Suprapubic skin (tissue), 3 donors: ENCODE data around the gene MBNL2.

Experiments
- POLR2A ChIP-seq, 2 donors: fragments of 450-650 bp; IDR thresholded peaks; one replicate each; pipeline ENCODE4 v1.6.1; 2017; ENCODE audit warnings: antibody characterized with exemption in 2 of 2, mild to moderate bottlenecking in 2 of 2, moderate library complexity in 2 of 2
- TF ChIP-seq, protein P1 (sequence below), 2 donors: fragments of 200-600 bp in 1 of 2; fragments of 450-650 bp in 1 of 2; sonication (generic) in 1 of 2; IDR thresholded peaks; one replicate each; pipeline ENCODE4 v1.5.1; 2016 to 2019; ENCODE audit warnings: antibody characterized with exemption in 2 of 2, mild to moderate bottlenecking in 1 of 2, moderate library complexity in 1 of 2

DNA sequence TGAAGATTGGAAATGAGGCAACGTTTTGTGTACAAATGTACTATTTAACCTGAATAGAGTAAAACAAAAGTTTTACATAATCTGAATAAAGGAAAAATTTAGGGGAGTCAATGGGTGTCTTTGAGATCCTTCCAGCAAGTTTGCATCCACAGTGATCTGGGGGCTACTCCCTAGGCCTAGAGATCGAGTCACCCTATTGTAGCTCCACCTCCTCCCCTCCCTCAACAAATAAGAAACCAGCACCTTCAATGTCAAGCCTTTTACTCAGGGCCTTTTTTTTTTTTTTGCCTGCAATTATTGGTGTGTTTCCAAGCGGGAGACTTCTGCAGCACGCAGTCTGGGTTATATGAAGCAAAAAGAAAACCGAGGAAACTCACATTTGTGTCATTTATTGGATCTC, 195.6 kb downstream of the MBNL2 start:
- TF ChIP-seq, protein P1, sequence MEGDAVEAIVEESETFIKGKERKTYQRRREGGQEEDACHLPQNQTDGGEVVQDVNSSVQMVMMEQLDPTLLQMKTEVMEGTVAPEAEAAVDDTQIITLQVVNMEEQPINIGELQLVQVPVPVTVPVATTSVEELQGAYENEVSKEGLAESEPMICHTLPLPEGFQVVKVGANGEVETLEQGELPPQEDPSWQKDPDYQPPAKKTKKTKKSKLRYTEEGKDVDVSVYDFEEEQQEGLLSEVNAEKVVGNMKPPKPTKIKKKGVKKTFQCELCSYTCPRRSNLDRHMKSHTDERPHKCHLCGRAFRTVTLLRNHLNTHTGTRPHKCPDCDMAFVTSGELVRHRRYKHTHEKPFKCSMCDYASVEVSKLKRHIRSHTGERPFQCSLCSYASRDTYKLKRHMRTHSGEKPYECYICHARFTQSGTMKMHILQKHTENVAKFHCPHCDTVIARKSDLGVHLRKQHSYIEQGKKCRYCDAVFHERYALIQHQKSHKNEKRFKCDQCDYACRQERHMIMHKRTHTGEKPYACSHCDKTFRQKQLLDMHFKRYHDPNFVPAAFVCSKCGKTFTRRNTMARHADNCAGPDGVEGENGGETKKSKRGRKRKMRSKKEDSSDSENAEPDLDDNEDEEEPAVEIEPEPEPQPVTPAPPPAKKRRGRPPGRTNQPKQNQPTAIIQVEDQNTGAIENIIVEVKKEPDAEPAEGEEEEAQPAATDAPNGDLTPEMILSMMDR (IDR thresholded peaks at IDR 0.05) = no peak
- no peak for TF ChIP-seq POLR2A (IDR thresholded peaks at IDR 0.05)
